MCF 10A (cell line): ENCODE measurements around the gene OR2AK2. TPM values are rescaled to one million over a fixed set of nuclear protein-coding genes. Genes with fewer than 3 reads are reported as not detected.

Experiments
- BruUV-seq: library from RNA; stranded (reverse); fragments of 400-500 nt; replicated peaks from 2 replicates; lab custom pipeline; 2021; lab: Mats Ljungman, UMichigan
- CTCF ChIA-PET: fragments of 300-600 bp; sonication (Branson Sonifier 250); formaldehyde crosslinking; extraction: SDS; loops from one replicate; lab custom pipeline; 2021; ENCODE audit warnings: antibody characterized with exemption, inconsistent platforms; lab: Yijun Ruan, JAX
- POLR2A ChIA-PET: fragments of 300-600, 350-650 bp; sonication (Branson Sonifier 250); formaldehyde crosslinking; extraction: SDS; loops from one replicate; lab custom pipeline; 2020; ENCODE audit warnings: antibody characterized with exemption, inconsistent platforms; lab: Yijun Ruan, JAX
- DNase-seq: peaks from one replicate; pipeline ENCODE4 v3.0.0-alpha.2; 2018; ENCODE audit not compliant: unreplicated experiment
- H3K27ac Mint-ChIP-seq: one replicate; pipeline ENCODE4 v1.8.0; 2022; ENCODE audit warnings: mild to moderate bottlenecking, low read depth, mixed read lengths; ENCODE audit not compliant: unreplicated experiment
- H3K27me3 Mint-ChIP-seq: one replicate; pipeline ENCODE4 v1.8.0; 2022; ENCODE audit warnings: mixed read lengths; ENCODE audit not compliant: insufficient read depth, unreplicated experiment
- H3K36me3 Mint-ChIP-seq: one replicate; pipeline ENCODE4 v1.8.0; 2022; ENCODE audit warnings: mild to moderate bottlenecking, moderate library complexity, mixed read lengths; ENCODE audit not compliant: insufficient read depth, unreplicated experiment
- H3K4me1 Mint-ChIP-seq: one replicate; pipeline ENCODE4 v1.8.0; 2022; ENCODE audit warnings: mixed read lengths; ENCODE audit not compliant: insufficient read depth, unreplicated experiment
- H3K4me3 Mint-ChIP-seq: one replicate; pipeline ENCODE4 v1.8.0; 2022; ENCODE audit warnings: mild to moderate bottlenecking, moderate library complexity, mixed read lengths; ENCODE audit not compliant: unreplicated experiment
- H3K9me3 Mint-ChIP-seq: one replicate; pipeline ENCODE4 v1.8.0; 2022; ENCODE audit warnings: mixed read lengths; ENCODE audit not compliant: unreplicated experiment
- intact Hi-C: fragments of 100-400 bp; cut with micrococcal nuclease; formaldehyde crosslinking; loops from 2 replicates; pipeline ENCODE4 v1.14.1; 2022
- total RNA-seq: library from RNA; stranded (reverse); gene quantifications from 2 replicates; pipeline ENCODE4 v1.2.3, GENCODE V29; 2022
- TF ChIP-seq, protein P1 (sequence below): fragments of 200-600 bp; IDR thresholded peaks from one replicate; pipeline ENCODE4 v1.8.0; 2022; ENCODE audit warnings: antibody characterized with exemption, mild to moderate bottlenecking; ENCODE audit not compliant: unreplicated experiment

Gene OR2AK2
- total RNA-seq, 1 experiment from 2014 or later: not detected

DNA sequence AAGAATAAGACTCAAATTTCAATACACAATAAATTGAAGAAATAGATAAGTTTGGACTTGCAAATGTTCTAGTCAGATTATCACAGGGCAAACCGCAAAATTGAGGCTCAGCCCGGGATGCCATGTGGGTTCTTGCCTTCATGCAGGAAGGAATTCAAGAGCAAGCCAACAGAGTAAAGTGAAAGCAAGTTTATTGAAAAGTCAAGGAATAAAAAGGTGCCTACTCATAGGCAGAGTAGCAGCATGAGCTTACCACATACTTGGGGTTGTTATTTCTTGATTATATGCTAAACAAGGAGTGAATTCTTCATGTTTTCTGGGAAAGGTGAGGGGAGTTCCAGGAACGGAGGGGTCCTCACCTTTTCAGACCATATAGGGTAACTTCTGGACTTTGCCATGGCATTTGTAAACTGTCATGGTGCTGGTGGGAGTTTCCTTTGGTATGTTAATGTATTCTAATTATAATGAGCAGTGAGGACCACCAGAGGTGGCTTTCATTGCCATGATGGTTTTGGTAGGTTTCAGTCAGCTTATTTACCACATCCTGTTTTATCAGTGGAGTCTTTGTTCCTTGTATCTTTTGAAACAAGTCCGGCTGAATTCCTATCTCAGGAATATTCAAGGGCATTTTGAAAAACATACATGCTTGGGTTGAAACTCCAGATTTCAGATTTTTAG lies 2.0 kb upstream of the OR2AK2 start:
- no peak for DNase-seq
- Mint-ChIP-seq H3K9me3 (peaks cover 21% of the 10 kb centered on the region), H3K4me1 (peaks cover 38% of the 10 kb centered on the region), H3K27me3 (no peaks in the 10 kb centered on the region), H3K27ac (peak overlapping the region; percentile 32), H3K36me3 (no peaks in the 10 kb centered on the region), H3K4me3 (peak overlapping the region; percentile 0)
- CTCF ChIA-PET: no interaction called here
- TF ChIP-seq, protein P1, sequence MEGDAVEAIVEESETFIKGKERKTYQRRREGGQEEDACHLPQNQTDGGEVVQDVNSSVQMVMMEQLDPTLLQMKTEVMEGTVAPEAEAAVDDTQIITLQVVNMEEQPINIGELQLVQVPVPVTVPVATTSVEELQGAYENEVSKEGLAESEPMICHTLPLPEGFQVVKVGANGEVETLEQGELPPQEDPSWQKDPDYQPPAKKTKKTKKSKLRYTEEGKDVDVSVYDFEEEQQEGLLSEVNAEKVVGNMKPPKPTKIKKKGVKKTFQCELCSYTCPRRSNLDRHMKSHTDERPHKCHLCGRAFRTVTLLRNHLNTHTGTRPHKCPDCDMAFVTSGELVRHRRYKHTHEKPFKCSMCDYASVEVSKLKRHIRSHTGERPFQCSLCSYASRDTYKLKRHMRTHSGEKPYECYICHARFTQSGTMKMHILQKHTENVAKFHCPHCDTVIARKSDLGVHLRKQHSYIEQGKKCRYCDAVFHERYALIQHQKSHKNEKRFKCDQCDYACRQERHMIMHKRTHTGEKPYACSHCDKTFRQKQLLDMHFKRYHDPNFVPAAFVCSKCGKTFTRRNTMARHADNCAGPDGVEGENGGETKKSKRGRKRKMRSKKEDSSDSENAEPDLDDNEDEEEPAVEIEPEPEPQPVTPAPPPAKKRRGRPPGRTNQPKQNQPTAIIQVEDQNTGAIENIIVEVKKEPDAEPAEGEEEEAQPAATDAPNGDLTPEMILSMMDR: no peak
- POLR2A ChIA-PET: no interaction called here
- no TSS peak for BruUV-seq
- intact Hi-C loops: no loop called here

GRCh38 chr1:247966532-247967204 lies 1.6 kb downstream of the OR2AK2 start:
- CTCF ChIA-PET: interaction anchor here (0.6 to 1.2 kb wide), 3 partner anchors 49 to 836 kb away, joined by 3 to 6 read pairs (median 4); no protein-coding TSS in a partner anchor
- H3K27ac Mint-ChIP-seq: no peak overlapping the region
- H3K9me3 Mint-ChIP-seq: peaks cover under 1% of the 10 kb centered on the region

DNA sequence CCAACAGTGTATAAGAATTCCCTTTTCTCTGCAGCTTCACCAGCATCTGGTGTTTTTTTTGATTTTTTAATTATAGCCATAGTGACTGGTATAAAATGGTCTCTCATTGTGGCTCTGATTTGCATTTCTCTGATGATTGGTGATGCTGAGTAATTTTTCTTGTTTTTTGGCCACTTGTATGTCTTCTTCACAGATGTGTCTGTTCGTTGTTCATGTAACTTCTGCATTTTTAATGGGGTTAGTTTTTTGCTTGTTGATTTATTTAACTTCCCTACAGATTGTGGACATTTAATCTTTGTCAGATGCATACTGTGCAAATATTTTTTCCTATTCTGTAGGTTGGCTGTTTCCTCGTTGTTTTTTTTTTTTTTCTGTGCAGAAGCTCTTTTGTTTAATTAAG lies 28.0 kb downstream of the OR2AK2 start:
- DNase-seq: no peak
- Mint-ChIP-seq H3K27ac (no peak overlapping the region), H3K4me1 (no peaks in the 10 kb centered on the region), H3K4me3 (no peak overlapping the region), H3K27me3 (no peaks in the 10 kb centered on the region), H3K9me3 (no peaks in the 10 kb centered on the region), H3K36me3 (no peaks in the 10 kb centered on the region)
- CTCF ChIA-PET: interaction anchor here (1.0 kb wide), 1 partner anchor 9 kb away, joined by 3 read pairs; no protein-coding TSS in a partner anchor
- intact Hi-C loops: no loop called here
- POLR2A ChIA-PET: no interaction called here
- BruUV-seq: no TSS peak
- TF ChIP-seq, protein P1: no peak

More at GRCh38 chr1:247966532-247967204, 1.6 kb downstream of the OR2AK2 start:
- intact Hi-C loops: no loop called here
- TF ChIP-seq, protein P1: no peak
- Mint-ChIP-seq H3K27me3 (no peaks in the 10 kb centered on the region), H3K36me3 (no peaks in the 10 kb centered on the region), H3K4me1 (peaks cover 30% of the 10 kb centered on the region), H3K4me3 (peak overlapping the region; percentile 15)
- POLR2A ChIA-PET: interaction anchor here (0.5 kb wide), 1 partner anchor 38 kb away, joined by 3 read pairs; no protein-coding TSS in a partner anchor
- no TSS peak for BruUV-seq
- DNase-seq: no peak

DNA sequence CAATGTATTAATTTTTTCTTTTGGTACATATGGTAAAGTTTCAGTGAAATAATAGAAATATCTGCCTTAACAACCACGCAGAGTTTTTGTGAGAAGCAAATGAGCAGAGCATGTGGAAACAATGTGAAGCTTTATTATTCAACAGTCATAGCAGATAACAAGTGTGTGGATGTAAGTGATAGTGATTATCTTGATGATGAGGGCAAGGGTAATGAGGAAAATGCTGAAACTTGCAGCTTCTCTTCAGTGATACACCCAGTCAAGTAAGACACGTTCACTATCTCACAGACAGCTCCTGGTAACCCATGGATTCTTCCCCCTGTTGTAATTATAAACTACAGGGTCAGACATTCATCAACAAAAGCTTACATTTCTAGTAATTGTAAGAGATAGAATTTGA lies 33.8 kb downstream of the OR2AK2 start:
- Mint-ChIP-seq H3K9me3 (peaks cover 10% of the 10 kb centered on the region), H3K4me1 (peaks cover 12% of the 10 kb centered on the region), H3K27ac (no peak overlapping the region), H3K27me3 (no peaks in the 10 kb centered on the region), H3K4me3 (no peak overlapping the region), H3K36me3 (no peaks in the 10 kb centered on the region)
- BruUV-seq: no TSS peak
- intact Hi-C loops: no loop called here
- no peak for DNase-seq
- TF ChIP-seq, protein P1: no peak
- ChIA-PET POLR2A (interaction anchor here (0.6 kb wide), 1 partner anchor 344 kb away, joined by 3 read pairs; no protein-coding TSS in a partner anchor), CTCF (interaction anchor here (0.6 kb wide), 1 partner anchor 626 kb away, joined by 3 read pairs; no protein-coding TSS in a partner anchor)
